CD14-positive monocyte (primary cell): ENCODE data around the gene NR2C2. TPM values are rescaled to one million over a fixed set of nuclear protein-coding genes. Genes with fewer than 3 reads are reported as not detected.

Source experiments
- DNase-seq, 3 donors: peaks; one replicate each; pipeline ENCODE4 v3.0.0-alpha.2; 2011 to 2022
- H2AFZ ChIP-seq: 2 replicates; pipeline ENCODE4 v1.6.0; 2012; ENCODE audit warnings: mild to moderate bottlenecking, low read depth, low read length, inconsistent platforms; ENCODE audit not compliant: insufficient read depth, poor library complexity, severe bottlenecking
- H3K27ac ChIP-seq, 2 donors: 1 replicate in 1 of 2; 2 replicates in 1 of 2; pipeline ENCODE4 v1.5.1; 2012 to 2013; ENCODE audit warnings: low read length in 2 of 2, control low read depth in 1 of 2, inconsistent platforms in 1 of 2, low read depth in 1 of 2, mild to moderate bottlenecking in 1 of 2
- H3K27me3 ChIP-seq, 2 donors: one replicate each; pipeline versions ENCODE4 v1.6.0 to v1.6.1; 2011 to 2013; ENCODE audit warnings: low read length in 2 of 2; ENCODE audit not compliant: control insufficient read depth in 2 of 2, insufficient read depth in 2 of 2
- H3K36me3 ChIP-seq, 2 donors: replicated peaks in 1 of 2; 1 replicate in 1 of 2; 2 replicates in 1 of 2; pipeline versions ENCODE4 v1.5.1 to v1.6.1; 2012 to 2013; ENCODE audit warnings: low read length in 2 of 2, control low read depth in 1 of 2, inconsistent platforms in 1 of 2, mild to moderate bottlenecking in 1 of 2; ENCODE audit not compliant: insufficient read depth in 2 of 2, control insufficient read depth in 1 of 2
- H3K4me1 ChIP-seq, 2 donors: 1 replicate in 1 of 2; 2 replicates in 1 of 2; pipeline versions ENCODE4 v1.5.1 to v1.6.1; 2012 to 2013; ENCODE audit warnings: low read length in 2 of 2, control low read depth in 1 of 2, inconsistent platforms in 1 of 2, mild to moderate bottlenecking in 1 of 2, moderate library complexity in 1 of 2; ENCODE audit not compliant: insufficient read depth in 2 of 2, control insufficient read depth in 1 of 2
- H3K4me2 ChIP-seq: replicated peaks from 2 replicates; pipeline ENCODE3; 2012; ENCODE audit warnings: low read length, moderate library complexity, mild to moderate bottlenecking; ENCODE audit not compliant: poor library complexity, severe bottlenecking; ENCODE audit errors: extremely low read depth
- H3K4me3 ChIP-seq, 3 experiments: fragments of 200-600 bp in 1 of 3; sonication (generic) in 1 of 3; replicated peaks in 1 of 3; 1 replicate in 2 of 3; 2 replicates in 1 of 3; pipeline ENCODE4 v1.5.1; 2011 to 2013; ENCODE audit warnings: low read length in 3 of 3, mild to moderate bottlenecking in 3 of 3, control low read depth in 2 of 3, low read depth in 2 of 3, inconsistent platforms in 1 of 3, moderate library complexity in 1 of 3
- H3K79me2 ChIP-seq: 2 replicates; pipeline ENCODE4 v1.6.0; 2012; ENCODE audit warnings: mild to moderate bottlenecking, control low read depth, inconsistent platforms, low read length, moderate library complexity; ENCODE audit not compliant: insufficient read depth
- H3K9ac ChIP-seq: 2 replicates; pipeline ENCODE4 v1.6.0; 2017; ENCODE audit warnings: low read length, mild to moderate bottlenecking; ENCODE audit not compliant: insufficient read depth, poor library complexity, severe bottlenecking
- H3K9me3 ChIP-seq, 2 donors: replicated peaks in 1 of 2; 1 replicate in 1 of 2; 2 replicates in 1 of 2; pipeline versions ENCODE4 v1.5.1 to v1.6.1; 2012 to 2013; ENCODE audit warnings: low read length in 2 of 2, control low read depth in 1 of 2; ENCODE audit not compliant: control insufficient read depth in 1 of 2, insufficient read depth in 1 of 2
- H4K20me1 ChIP-seq: 2 replicates; pipeline ENCODE4 v1.6.0; 2012; ENCODE audit warnings: mild to moderate bottlenecking, low read length, control low read depth, moderate library complexity; ENCODE audit not compliant: insufficient read depth
- H3K27ac Mint-ChIP-seq, 7 donors: one replicate each; pipeline ENCODE4 v1.8.0; 2020; ENCODE audit warnings: mild to moderate bottlenecking in 7 of 7, mixed read lengths in 7 of 7, moderate library complexity in 6 of 7, inconsistent platforms in 2 of 7
- H3K27me3 Mint-ChIP-seq, 3 donors: one replicate each; pipeline ENCODE4 v1.8.0; 2021 to 2022; ENCODE audit warnings: low read depth in 3 of 3, mild to moderate bottlenecking in 3 of 3, mixed read lengths in 3 of 3, moderate library complexity in 3 of 3, inconsistent platforms in 1 of 3
- H3K36me3 Mint-ChIP-seq, 2 donors: one replicate each; pipeline ENCODE4 v1.8.0; 2020; ENCODE audit warnings: mixed read lengths in 2 of 2, inconsistent platforms in 1 of 2, mild to moderate bottlenecking in 1 of 2
- H3K4me1 Mint-ChIP-seq: one replicate; pipeline ENCODE4 v1.8.0; 2020; ENCODE audit warnings: mild to moderate bottlenecking, mixed read lengths
- H3K4me3 Mint-ChIP-seq, 2 donors: one replicate each; pipeline ENCODE4 v1.8.0; 2020; ENCODE audit warnings: mild to moderate bottlenecking in 2 of 2, mixed read lengths in 2 of 2, moderate library complexity in 1 of 2
- H3K9me3 Mint-ChIP-seq, 7 donors: one replicate each; pipeline ENCODE4 v1.8.0; 2020 to 2022; ENCODE audit warnings: mixed read lengths in 7 of 7, mild to moderate bottlenecking in 6 of 7, moderate library complexity in 6 of 7, inconsistent platforms in 2 of 7
- WGBS: methylation state at CpG from one replicate; pipeline ENCODE4 v1.1.5; 2013; ENCODE audit warnings: missing lambda C conversion rate; ENCODE audit not compliant: insufficient coverage; 5-methylcytosine and 5-hydroxymethylcytosine counted together
- intact Hi-C, 2 donors: fragments of 100-400 bp; cut with micrococcal nuclease; formaldehyde crosslinking; loops; one replicate each; pipeline versions ENCODE4 v1.15.0 to v1.15.1; 2023
- polyA plus RNA-seq, 3 donors: library from polyadenylated mRNA; depleted of rRNA in 1 of 3; unstranded in 2 of 3; stranded (reverse) in 1 of 3; fragments of 300-500 nt in 2 of 3; fragments of >200 nt in 1 of 3; fragmentation: Illumina TruSeq in 2 of 3; gene quantifications; 1 replicate in 2 of 3; 2 replicates in 1 of 3; pipeline ENCODE4 v1.2.3, GENCODE V29; 2012 to 2021
- TF ChIP-seq, protein P1 (sequence below): fragments of 200-600 bp; IDR thresholded peaks from one replicate; pipeline ENCODE4 v1.8.0; 2022; ENCODE audit warnings: antibody characterized with exemption, mild to moderate bottlenecking

The NR2C2 gene
- polyA plus RNA-seq, 3 donors: 3.4 to 24.9 (median 3.8) TPM

DNA sequence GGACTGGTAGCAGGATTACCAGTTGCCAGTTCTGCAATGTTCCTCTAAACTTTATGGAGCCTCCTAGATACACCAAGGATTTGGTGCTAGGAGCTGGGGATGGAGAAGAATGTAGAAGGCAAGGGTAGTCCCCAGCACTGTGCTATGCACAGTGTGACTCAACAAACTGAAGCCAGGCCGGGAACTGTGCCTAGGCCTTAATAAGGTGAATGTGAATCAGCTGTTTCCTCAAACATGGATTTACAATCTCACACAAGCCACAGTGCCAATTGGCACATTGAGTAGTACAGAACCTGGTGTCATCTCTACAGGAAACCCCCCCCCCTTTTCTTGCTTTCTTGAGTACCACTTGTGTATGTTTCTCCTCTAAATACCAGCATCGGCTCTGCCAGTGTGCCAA lies 85.3 kb downstream of the NR2C2 start:
- Histone ChIP-seq H3K27me3 (no peaks in the 10 kb centered on the region), H3K4me2 (no peak overlapping the region), H2AFZ (no peak overlapping the region), H3K9ac (no peak overlapping the region), H3K27ac (peak overlapping the region in 1 of 2 donors; percentile 3), H3K4me3 (no peak overlapping the region), H3K36me3 (peaks cover 91 to 100% of the 10 kb centered on the region in 2 donors), H3K9me3 (no peaks in the 10 kb centered on the region), H4K20me1 (no peaks in the 10 kb centered on the region), H3K4me1 (no peaks in the 10 kb centered on the region), H3K79me2 (no peaks in the 10 kb centered on the region)
- Mint-ChIP-seq H3K27me3 (no peaks in the 10 kb centered on the region), H3K9me3 (no peaks in the 10 kb centered on the region), H3K36me3 (peaks cover 87 to 98% of the 10 kb centered on the region in 2 donors), H3K4me1 (no peaks in the 10 kb centered on the region), H3K27ac (no peak overlapping the region), H3K4me3 (no peak overlapping the region)
- TF ChIP-seq, protein P1, sequence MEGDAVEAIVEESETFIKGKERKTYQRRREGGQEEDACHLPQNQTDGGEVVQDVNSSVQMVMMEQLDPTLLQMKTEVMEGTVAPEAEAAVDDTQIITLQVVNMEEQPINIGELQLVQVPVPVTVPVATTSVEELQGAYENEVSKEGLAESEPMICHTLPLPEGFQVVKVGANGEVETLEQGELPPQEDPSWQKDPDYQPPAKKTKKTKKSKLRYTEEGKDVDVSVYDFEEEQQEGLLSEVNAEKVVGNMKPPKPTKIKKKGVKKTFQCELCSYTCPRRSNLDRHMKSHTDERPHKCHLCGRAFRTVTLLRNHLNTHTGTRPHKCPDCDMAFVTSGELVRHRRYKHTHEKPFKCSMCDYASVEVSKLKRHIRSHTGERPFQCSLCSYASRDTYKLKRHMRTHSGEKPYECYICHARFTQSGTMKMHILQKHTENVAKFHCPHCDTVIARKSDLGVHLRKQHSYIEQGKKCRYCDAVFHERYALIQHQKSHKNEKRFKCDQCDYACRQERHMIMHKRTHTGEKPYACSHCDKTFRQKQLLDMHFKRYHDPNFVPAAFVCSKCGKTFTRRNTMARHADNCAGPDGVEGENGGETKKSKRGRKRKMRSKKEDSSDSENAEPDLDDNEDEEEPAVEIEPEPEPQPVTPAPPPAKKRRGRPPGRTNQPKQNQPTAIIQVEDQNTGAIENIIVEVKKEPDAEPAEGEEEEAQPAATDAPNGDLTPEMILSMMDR: no peak
- intact Hi-C loops: no loop called here
- DNase-seq: no peak
- WGBS: no CpG with 5 or more reads among the region's 2 CpGs

DNA sequence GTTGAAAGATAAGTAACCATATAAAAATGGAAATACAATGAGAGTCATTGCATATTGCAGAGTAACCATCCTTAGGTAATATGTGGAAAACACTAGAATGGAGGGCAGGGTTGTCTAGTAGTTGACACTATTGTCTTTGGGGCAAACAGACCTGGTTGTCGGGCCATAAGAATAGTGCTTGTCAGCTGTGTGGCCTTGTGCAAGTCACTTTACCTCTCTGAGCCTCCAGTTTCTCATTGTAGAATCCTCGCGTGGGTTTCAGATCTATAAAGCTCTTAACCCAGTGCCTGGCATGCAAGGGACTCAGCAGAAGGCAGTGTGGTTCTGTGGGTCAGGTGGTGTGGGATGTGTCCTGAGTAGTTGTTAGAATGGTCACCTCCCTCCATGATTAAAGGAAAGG lies 85.7 kb downstream of the NR2C2 start:
- no peak overlapping the region for H3K9ac ChIP-seq
- no peaks in the 10 kb centered on the region for H3K4me1 Mint-ChIP-seq
- TF ChIP-seq, protein P1: no peak
- H4K20me1 ChIP-seq: no peaks in the 10 kb centered on the region
- H3K36me3 ChIP-seq: peaks cover 92 to 100% of the 10 kb centered on the region in 2 donors
- no peaks in the 10 kb centered on the region for H3K27me3 Mint-ChIP-seq
- H3K27me3 ChIP-seq: no peaks in the 10 kb centered on the region
- H3K79me2 ChIP-seq: no peaks in the 10 kb centered on the region
- H3K9me3 Mint-ChIP-seq: no peaks in the 10 kb centered on the region
- no peak overlapping the region for H3K4me2 ChIP-seq
- H3K4me3 ChIP-seq: no peak overlapping the region
- H3K9me3 ChIP-seq: no peaks in the 10 kb centered on the region
- H2AFZ ChIP-seq: no peak overlapping the region
- H3K36me3 Mint-ChIP-seq: peaks cover 88 to 98% of the 10 kb centered on the region in 2 donors
- intact Hi-C loops: no loop called here
- no peak overlapping the region for H3K4me3 Mint-ChIP-seq
- no peak overlapping the region for H3K27ac Mint-ChIP-seq
- H3K4me1 ChIP-seq: no peaks in the 10 kb centered on the region
- H3K27ac ChIP-seq: peak overlapping the region in 1 of 2 donors; percentile 3
- no peak for DNase-seq
- 77% methylated on average over 3 of the region's 3 CpGs for WGBS
